CD4-positive, alpha-beta T cell treated with Interleukin-15 for 4 hours (primary cell): ENCODE data around the gene GGCX.
A peak's percentile ranks its signal among the peaks of the same experiment; 100 is the strongest.
"Not testable (repeated sequence)": the region's sequence is repeated elsewhere in the genome, so short reads cannot be mapped to it uniquely, and the experiment has no call there.

Experiments used
- DNase-seq: peaks from one replicate; pipeline ENCODE4 v3.0.0-alpha.2; 2020; ENCODE audit warnings: low spot score

The GGCX gene

GRCh38 chr2:85594715-85595300, 33.5 kb upstream of the GGCX start:
- DNase-seq: no peak

GRCh38 chr2:85593023-85593422, 31.7 kb upstream of the GGCX start:
- no peak for DNase-seq

- DNase-seq: not testable (repeated sequence)
Measured at GRCh38 chr2:85592299-85592698, 31.0 kb upstream of the GGCX start.

- no peak for DNase-seq
Measured at GRCh38 chr2:85591563-85591962, 30.3 kb upstream of the GGCX start.

GRCh38 chr2:85590950-85591349, 29.7 kb upstream of the GGCX start:
- no peak for DNase-seq

GRCh38 chr2:85589982-85590791, 28.9 kb upstream of the GGCX start:
- no peak for DNase-seq

- no peak for DNase-seq
Measured at GRCh38 chr2:85589181-85589580, 27.9 kb upstream of the GGCX start.

GRCh38 chr2:85588645-85589044, 27.4 kb upstream of the GGCX start:
- no peak for DNase-seq

- DNase-seq: no peak
Measured at GRCh38 chr2:85588236-85588635, 26.9 kb upstream of the GGCX start.

- no peak for DNase-seq
Measured at GRCh38 chr2:85585781-85586105, 24.4 kb upstream of the GGCX start.

GRCh38 chr2:85584857-85585780, 23.8 kb upstream of the GGCX start:
- DNase-seq: no peak

- DNase-seq: no peak
Measured at GRCh38 chr2:85584354-85584856, 23.1 kb upstream of the GGCX start, which contains the start of gene VAMP5. TSS of gene VAMP5 (plus strand) at chr2:85584431. CDS start at chr2:85584491, 60 bp downstream.

- DNase-seq: no peak
Measured at GRCh38 chr2:85583667-85584353, 22.5 kb upstream of the GGCX start.

GRCh38 chr2:85582492-85582891, 21.2 kb upstream of the GGCX start:
- DNase-seq: no peak

GRCh38 chr2:85580206-85580605, 18.9 kb upstream of the GGCX start:
- DNase-seq: no peak

- DNase-seq: no peak
Measured at GRCh38 chr2:85579266-85579935, 18.1 kb upstream of the GGCX start.

- no peak for DNase-seq
Measured at GRCh38 chr2:85578243-85579180, 17.2 kb upstream of the GGCX start.

GRCh38 chr2:85577386-85578242, 16.3 kb upstream of the GGCX start, which contains the start of gene VAMP8:
TSS of gene VAMP8 (plus strand) at chr2:85577586. CDS start at chr2:85577647, 61 bp downstream.
- peak; percentile 59 for DNase-seq

- no peak for DNase-seq
Measured at GRCh38 chr2:85577063-85577385, 15.7 kb upstream of the GGCX start.
